WI38 (cell line): Measurements from ENCODE around the gene ARHGEF10L.

Experiments
- H3K4me3 ChIP-seq: 2 replicates; pipeline ENCODE4 v1.5.1; 2011; ENCODE audit warnings: low read depth, mild to moderate bottlenecking, control low read depth, low read length
- CTCF ChIP-seq: IDR thresholded peaks from 2 replicates; pipeline ENCODE4 v1.5.1; 2012; ENCODE audit warnings: low read depth, mild to moderate bottlenecking, control low read depth, low read length

The ARHGEF10L gene

GRCh38 chr1:17654519-17654918 is 115.0 kb downstream of the ARHGEF10L start:
- H3K4me3 ChIP-seq = no peak overlapping the region
- TF ChIP-seq CTCF = no peak

GRCh38 chr1:17655169-17655568 is 115.7 kb downstream of the ARHGEF10L start:
- H3K4me3 ChIP-seq = no peak overlapping the region
- no peak for TF ChIP-seq CTCF

GRCh38 chr1:17655922-17656321 is 116.4 kb downstream of the ARHGEF10L start:
- no peak for TF ChIP-seq CTCF
- no peak overlapping the region for H3K4me3 ChIP-seq

- no peak overlapping the region for H3K4me3 ChIP-seq
- no peak for TF ChIP-seq CTCF
Observed at GRCh38 chr1:17657436-17657835, 117.9 kb downstream of the ARHGEF10L start.

GRCh38 chr1:17658837-17659236 is 119.3 kb downstream of the ARHGEF10L start:
- no peak overlapping the region for H3K4me3 ChIP-seq
- no peak for TF ChIP-seq CTCF

- no peak overlapping the region for H3K4me3 ChIP-seq
- peak; percentile 88 for TF ChIP-seq CTCF
Observed at GRCh38 chr1:17661546-17662157, 122.2 kb downstream of the ARHGEF10L start.

- no peak for TF ChIP-seq CTCF
Observed at GRCh38 chr1:17662296-17662695, 122.8 kb downstream of the ARHGEF10L start.

More at GRCh38 chr1:17662296-17662695, 122.8 kb downstream of the ARHGEF10L start:
- no peak overlapping the region for H3K4me3 ChIP-seq
